Common myeloid progenitor, CD34-positive (primary cell): ENCODE results near the gene ARHGAP26.

Experiments
- CTCF ChIA-PET: fragments of 350-600 bp; sonication (Branson Sonifier 250); formaldehyde crosslinking; loops from one replicate; lab custom pipeline; 2021; ENCODE audit warnings: antibody characterized with exemption; lab: Charles Lee
- POLR2A ChIA-PET: fragments of 350-600 bp; sonication (Branson Sonifier 250); formaldehyde crosslinking; loops from one replicate; lab custom pipeline; 2021; ENCODE audit warnings: antibody characterized with exemption; lab: Charles Lee
- DNase-seq, 3 donors: peaks; one replicate each; pipeline versions ENCODE4 v3.0.0 to v3.0.0-alpha.2; 2013
- H3K27ac ChIP-seq, 2 experiments: 1 replicate in 1 of 2; 2 replicates in 1 of 2; pipeline ENCODE4 v1.7.0; 2013; ENCODE audit warnings: inconsistent platforms in 2 of 2, low read length in 2 of 2, mild to moderate bottlenecking in 2 of 2, low read depth in 1 of 2, moderate library complexity in 1 of 2; ENCODE audit not compliant: severe bottlenecking in 2 of 2, insufficient read depth in 1 of 2, poor library complexity in 1 of 2
- H3K27me3 ChIP-seq, 5 experiments: replicated peaks in 2 of 5; 1 replicate in 3 of 5; 2 replicates in 2 of 5; pipeline versions ENCODE4 v1.6.1 to v1.7.0; 2013; ENCODE audit warnings: low read length in 4 of 5, mild to moderate bottlenecking in 2 of 5, moderate library complexity in 2 of 5, inconsistent platforms in 1 of 5; ENCODE audit not compliant: insufficient read depth in 5 of 5, control insufficient read depth in 4 of 5
- H3K36me3 ChIP-seq, 4 experiments: 1 replicate in 2 of 4; 2 replicates in 2 of 4; pipeline versions ENCODE4 v1.6.1 to v1.7.0; 2013; ENCODE audit warnings: low read length in 3 of 4, control low read depth in 1 of 4, mild to moderate bottlenecking in 1 of 4; ENCODE audit not compliant: control insufficient read depth in 4 of 4, insufficient read depth in 4 of 4
- H3K4me1 ChIP-seq, 4 experiments: 1 replicate in 3 of 4; 2 replicates in 1 of 4; pipeline versions ENCODE4 v1.6.1 to v1.7.1; 2013; ENCODE audit warnings: low read length in 3 of 4, mild to moderate bottlenecking in 3 of 4, control low read depth in 1 of 4, inconsistent platforms in 1 of 4, moderate library complexity in 1 of 4; ENCODE audit not compliant: control insufficient read depth in 4 of 4, insufficient read depth in 4 of 4; ENCODE audit errors: control extremely low read depth in 1 of 4
- H3K4me3 ChIP-seq, 7 experiments: 1 replicate in 4 of 7; 2 replicates in 3 of 7; pipeline versions ENCODE4 v1.5.1 to v1.7.0; 2013; ENCODE audit warnings: mild to moderate bottlenecking in 7 of 7, low read length in 6 of 7, moderate library complexity in 6 of 7, inconsistent platforms in 2 of 7, low read depth in 2 of 7, control low read depth in 1 of 7; ENCODE audit not compliant: insufficient read depth in 4 of 7, control insufficient read depth in 1 of 7; ENCODE audit errors: extremely low read depth in 1 of 7
- H3K9me3 ChIP-seq, 5 experiments: 1 replicate in 4 of 5; 2 replicates in 1 of 5; pipeline versions ENCODE4 v1.6.1 to v1.7.1; 2013; ENCODE audit warnings: low read length in 4 of 5, mild to moderate bottlenecking in 2 of 5, inconsistent platforms in 1 of 5, low read depth in 1 of 5, moderate library complexity in 1 of 5; ENCODE audit not compliant: control insufficient read depth in 4 of 5, insufficient read depth in 2 of 5; ENCODE audit errors: control extremely low read depth in 1 of 5
- whole genome bisulfite sequencing: methylation state at CpG from one replicate; pipeline ENCODE4 v1.1.5; 2013; ENCODE audit not compliant: insufficient coverage; 5-methylcytosine and 5-hydroxymethylcytosine counted together

ARHGAP26 gene

DNA sequence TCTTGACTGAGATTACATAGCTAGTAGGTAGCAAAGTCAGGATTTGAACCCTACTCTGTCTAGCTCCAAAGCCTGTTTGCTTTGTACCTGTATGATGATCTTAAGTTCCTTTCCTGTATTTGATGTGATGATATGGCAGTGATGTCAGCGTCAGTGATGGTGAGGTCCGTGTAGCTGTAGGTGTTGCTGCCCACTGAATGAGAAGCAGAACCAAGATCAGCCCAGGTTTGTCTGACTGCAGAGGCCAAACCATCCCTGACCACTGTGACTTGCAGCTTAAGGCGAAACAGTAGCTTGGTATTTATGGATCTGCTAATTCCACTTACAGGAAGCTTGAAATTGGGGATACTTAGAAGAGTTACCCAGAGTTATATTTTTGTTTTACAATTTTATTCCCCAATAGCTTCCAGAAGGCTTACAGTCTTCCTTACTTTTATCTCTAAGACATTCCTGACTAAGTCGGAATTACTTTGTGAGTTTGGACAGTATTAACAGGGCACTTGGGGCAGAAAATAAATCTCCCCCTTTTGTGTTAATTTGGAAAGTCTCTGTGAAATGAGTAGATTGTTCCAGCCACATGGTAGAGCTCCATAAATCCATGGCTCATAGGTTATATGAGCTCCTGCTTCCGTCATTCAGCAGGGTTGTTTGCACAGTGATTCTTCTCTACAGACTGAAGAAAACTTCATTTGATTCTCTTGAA lies 359.9 kb downstream of the ARHGAP26 start:
- H3K27me3 ChIP-seq = no peaks in the 10 kb centered on the region
- no peak for DNase-seq
- peaks cover 2 to 10% (median 4%) of the 10 kb centered on the region in 4 experiments for H3K36me3 ChIP-seq
- ChIA-PET POLR2A (no interaction called here), CTCF (interaction anchor here (0.6 to 1.5 kb wide), 2 partner anchors 11 to 385 kb away, joined by 3 to 4 read pairs; no protein-coding TSS in a partner anchor)
- H3K27ac ChIP-seq = no peak overlapping the region
- 96% methylated on average over 4 of the region's 5 CpGs for WGBS
- H3K4me1 ChIP-seq = peaks cover 5 to 19% (median 16%) of the 10 kb centered on the region in 4 experiments
- H3K9me3 ChIP-seq = no peaks in the 10 kb centered on the region
- H3K4me3 ChIP-seq = no peak overlapping the region

DNA sequence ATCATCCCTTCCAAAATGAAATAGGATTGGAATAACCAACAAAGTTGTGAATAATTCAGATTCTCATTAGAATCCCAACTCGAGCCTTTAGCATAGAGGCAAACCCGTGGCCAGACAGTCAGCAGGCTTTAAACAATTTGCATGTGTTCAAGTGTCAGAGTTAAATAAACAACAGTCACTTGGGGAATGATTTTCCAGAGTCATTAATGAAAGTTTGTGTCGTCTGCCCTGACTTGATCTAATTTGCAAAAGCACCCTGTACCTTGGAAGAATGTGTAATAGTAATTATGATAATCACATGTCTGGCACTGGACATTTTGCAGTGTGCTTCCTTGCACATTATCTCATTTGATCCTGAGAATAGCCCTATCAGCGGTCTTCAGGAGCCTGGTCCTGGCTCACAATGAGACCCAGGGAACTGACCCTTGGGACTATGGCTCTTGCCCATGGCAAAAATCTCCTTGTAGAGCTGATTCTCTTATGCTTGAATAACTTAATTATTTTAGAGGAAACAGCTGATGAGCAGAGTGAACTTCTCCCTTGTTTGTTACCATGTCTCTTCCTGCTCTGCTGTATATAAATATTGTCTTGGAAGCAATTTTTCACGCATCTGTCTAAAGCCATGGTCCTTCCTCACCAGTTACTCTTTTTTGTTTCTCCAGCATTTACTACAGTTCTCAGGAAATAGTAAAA lies 360.6 kb downstream of the ARHGAP26 start:
- H3K27ac ChIP-seq = no peak overlapping the region
- 97% methylated on average over 3 of the region's 5 CpGs for WGBS
- no peaks in the 10 kb centered on the region for H3K9me3 ChIP-seq
- CTCF ChIA-PET = interaction anchor here (1.5 to 1.7 kb wide), 2 partner anchors 10 to 17 kb away, joined by 3 to 6 read pairs; no protein-coding TSS in a partner anchor
- no peak for DNase-seq
- peaks cover 2 to 10% (median 4%) of the 10 kb centered on the region in 4 experiments for H3K36me3 ChIP-seq
- peaks cover 4 to 12% (median 12%) of the 10 kb centered on the region in 4 experiments for H3K4me1 ChIP-seq
- H3K27me3 ChIP-seq = no peaks in the 10 kb centered on the region
- POLR2A ChIA-PET = no interaction called here
- no peak overlapping the region for H3K4me3 ChIP-seq

DNA sequence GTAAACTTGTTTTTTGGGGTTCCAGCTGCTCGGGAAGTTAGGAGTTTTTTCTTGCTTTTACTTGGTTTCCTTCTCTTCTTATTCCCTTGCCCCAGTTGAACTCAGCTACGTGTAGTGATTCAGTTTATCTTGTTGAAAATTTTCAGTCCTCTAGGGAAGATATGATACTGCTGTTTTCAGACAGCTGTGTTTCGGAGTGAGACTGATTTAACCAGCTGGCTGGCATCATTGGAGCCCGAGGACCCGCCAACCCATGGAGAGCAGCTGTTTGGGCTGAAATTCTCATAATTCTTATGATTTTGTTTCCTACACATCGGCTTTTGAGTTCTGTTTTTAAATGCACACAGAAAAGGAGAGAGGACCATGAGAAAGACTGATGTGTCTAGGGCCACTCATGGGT lies 361.8 kb downstream of the ARHGAP26 start:
- Histone ChIP-seq H3K4me3 (no peak overlapping the region), H3K4me1 (peaks cover 0 to 4% (median 3%) of the 10 kb centered on the region in 4 experiments), H3K36me3 (peaks cover 2 to 10% (median 4%) of the 10 kb centered on the region in 4 experiments), H3K27ac (no peak overlapping the region), H3K27me3 (no peaks in the 10 kb centered on the region), H3K9me3 (no peaks in the 10 kb centered on the region)
- ChIA-PET POLR2A (interaction anchor here (0.6 kb wide), 1 partner anchor 359 kb away, joined by 3 read pairs; no protein-coding TSS in a partner anchor), CTCF (interaction anchor here (1.7 to 2.8 kb wide), 2 partner anchors 7 to 18 kb away, joined by 6 to 10 read pairs; no protein-coding TSS in a partner anchor)
- WGBS = 100% methylated on average over 5 of the region's 6 CpGs
- DNase-seq = no peak

DNA sequence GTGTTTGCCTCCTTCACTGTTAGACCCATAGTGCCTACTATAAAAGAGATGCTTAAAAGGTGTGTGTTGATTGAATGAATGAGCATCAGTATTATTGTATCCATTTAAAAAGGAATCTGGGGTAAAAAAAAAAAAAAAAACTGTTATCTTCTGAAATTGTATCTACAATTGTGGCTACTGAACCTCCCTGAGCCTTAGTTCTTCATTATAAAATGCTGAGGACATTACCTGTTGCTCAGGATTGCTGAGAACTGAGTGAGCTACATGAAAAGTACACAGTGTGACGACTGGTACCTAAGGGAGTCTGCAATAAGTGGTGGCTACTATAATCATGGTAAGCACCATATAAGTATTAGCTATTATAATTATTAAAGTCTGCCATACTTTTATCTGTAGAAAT lies 362.6 kb downstream of the ARHGAP26 start:
- no CpG with 5 or more reads among the region's 1 CpG for WGBS
- H3K27ac ChIP-seq = no peak overlapping the region
- H3K27me3 ChIP-seq = no peaks in the 10 kb centered on the region
- H3K4me1 ChIP-seq = peaks cover 0 to 4% (median 2%) of the 10 kb centered on the region in 4 experiments
- CTCF ChIA-PET = interaction anchor here (0.6 to 2.8 kb wide), 5 partner anchors 8 to 153 kb away, joined by 3 to 10 read pairs (median 4); no protein-coding TSS in a partner anchor
- POLR2A ChIA-PET = no interaction called here
- no peaks in the 10 kb centered on the region for H3K9me3 ChIP-seq
- peaks cover 2 to 10% (median 4%) of the 10 kb centered on the region in 4 experiments for H3K36me3 ChIP-seq
- no peak overlapping the region for H3K4me3 ChIP-seq
- DNase-seq = no peak

DNA sequence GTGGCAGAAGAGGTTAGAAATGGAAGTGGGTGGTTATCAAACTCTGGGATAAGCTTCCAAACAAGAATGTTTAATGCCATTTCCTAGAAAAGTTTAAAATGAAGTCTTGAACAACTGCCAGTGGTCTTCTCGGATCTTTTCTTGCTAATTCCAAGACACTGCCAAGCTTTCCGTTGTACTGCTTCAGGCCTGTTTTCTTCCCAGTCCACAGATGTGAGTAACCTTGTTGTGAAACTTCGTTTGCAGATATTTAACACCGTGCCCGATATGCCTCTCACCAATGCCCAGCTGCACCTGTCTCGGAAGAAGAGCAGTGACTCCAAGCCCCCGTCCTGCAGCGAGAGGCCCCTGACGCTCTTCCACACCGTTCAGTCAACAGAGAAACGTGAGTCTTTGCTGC lies 363.5 kb downstream of the ARHGAP26 start:
- Histone ChIP-seq H3K27ac (no peak overlapping the region), H3K27me3 (no peaks in the 10 kb centered on the region), H3K9me3 (no peaks in the 10 kb centered on the region), H3K36me3 (peaks cover 2 to 10% (median 4%) of the 10 kb centered on the region in 4 experiments), H3K4me1 (peaks cover 0 to 4% (median 2%) of the 10 kb centered on the region in 4 experiments), H3K4me3 (no peak overlapping the region)
- ChIA-PET POLR2A (no interaction called here), CTCF (interaction anchor here (0.6 to 2.8 kb wide), 5 partner anchors 9 to 197 kb away, joined by 3 to 10 read pairs (median 4); no protein-coding TSS in a partner anchor)
- WGBS = 98% methylated on average over 11 of the region's 11 CpGs
- DNase-seq = no peak

DNA sequence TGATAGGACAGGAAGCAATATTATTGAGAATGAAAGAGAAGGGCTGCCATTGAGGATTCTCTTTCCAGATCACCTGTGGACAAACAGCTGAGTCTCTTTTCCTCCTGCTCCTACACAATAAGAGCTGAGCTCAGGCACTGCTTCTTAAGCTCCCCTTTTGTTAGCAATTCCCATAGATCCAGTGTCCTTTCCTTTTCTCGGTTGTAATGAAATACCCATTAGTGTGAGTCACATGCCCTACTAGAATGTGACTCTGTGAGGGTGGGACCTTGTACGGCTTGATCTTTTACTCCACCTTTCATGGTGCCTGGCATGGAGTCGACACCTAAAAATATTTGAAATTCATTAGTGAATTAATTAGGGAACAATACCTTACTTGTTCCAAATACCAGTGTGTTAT lies 364.1 kb downstream of the ARHGAP26 start:
- Histone ChIP-seq H3K27ac (no peak overlapping the region), H3K4me1 (peaks cover 0 to 4% (median 2%) of the 10 kb centered on the region in 4 experiments), H3K9me3 (no peaks in the 10 kb centered on the region), H3K4me3 (no peak overlapping the region), H3K36me3 (peaks cover 2 to 10% (median 4%) of the 10 kb centered on the region in 4 experiments), H3K27me3 (no peaks in the 10 kb centered on the region)
- CTCF ChIA-PET = interaction anchor here (0.6 to 2.8 kb wide), 3 partner anchors 9 to 196 kb away, joined by 3 to 10 read pairs (median 3); no protein-coding TSS in a partner anchor
- DNase-seq = no peak
- WGBS = no CpG with 5 or more reads among the region's 3 CpGs
- POLR2A ChIA-PET = no interaction called here
